Sigmoid colon (tissue), 7 donors: ENCODE results near the gene CCDC92. TPM values are rescaled to one million over a fixed set of nuclear protein-coding genes. Genes with fewer than 3 reads are reported as not detected.

Experiments used
- DNase-seq: peaks from one replicate; pipeline ENCODE4 v3.0.0-alpha.2; 2019
- H3K27ac ChIP-seq, 4 donors: fragments of 200-600 bp; sonication (generic); one replicate each; pipeline ENCODE4 v1.5.1; 2016 to 2019; ENCODE audit warnings: mild to moderate bottlenecking in 1 of 4
- H3K27me3 ChIP-seq, 3 donors: fragments of 200-600 bp; sonication (generic); one replicate each; pipeline ENCODE4 v1.5.1; 2019; ENCODE audit warnings: mild to moderate bottlenecking in 1 of 3
- H3K36me3 ChIP-seq, 4 donors: fragments of 200-600 bp; sonication (generic); one replicate each; pipeline ENCODE4 v1.5.1; 2016 to 2019
- H3K4me1 ChIP-seq, 4 donors: fragments of 200-600 bp; sonication (generic); one replicate each; pipeline ENCODE4 v1.5.1; 2017 to 2019
- H3K4me3 ChIP-seq, 4 donors: fragments of 200-600 bp; sonication (generic); one replicate each; pipeline ENCODE4 v1.5.1; 2017 to 2019; ENCODE audit warnings: mild to moderate bottlenecking in 2 of 4, moderate library complexity in 1 of 4
- H3K9me3 ChIP-seq, 4 donors: fragments of 200-600 bp in 3 of 4; sonication (generic) in 3 of 4; one replicate each; pipeline versions ENCODE4 v1.5.1 to v1.6.1; 2013 to 2019
- CTCF ChIP-seq, 4 experiments: fragments of 450-650 bp in 3 of 4; fragments of 200-600 bp in 1 of 4; IDR thresholded peaks; one replicate each; pipeline ENCODE4 v1.5.1; 2016 to 2019; ENCODE audit warnings: antibody characterized with exemption in 4 of 4, mild to moderate bottlenecking in 3 of 4, moderate library complexity in 2 of 4
- EP300 ChIP-seq, 4 donors: sonication (generic); formaldehyde crosslinking; IDR thresholded peaks; one replicate each; pipeline ENCODE4 v1.6.1; 2017; ENCODE audit warnings: antibody characterized with exemption in 4 of 4
- POLR2A ChIP-seq, 2 donors: fragments of 450-650 bp; IDR thresholded peaks; one replicate each; pipeline ENCODE4 v1.6.1; 2016; ENCODE audit warnings: antibody characterized with exemption in 2 of 2, mild to moderate bottlenecking in 2 of 2, moderate library complexity in 2 of 2
- POLR2AphosphoS5 ChIP-seq, 4 donors: sonication (generic); formaldehyde crosslinking; IDR thresholded peaks; one replicate each; pipeline ENCODE4 v1.6.1; 2017; ENCODE audit warnings: antibody characterized with exemption in 4 of 4
- WGBS, 2 donors: extraction: QIAGEN DNeasy Blood & Tissue Kit; methylation state at CpG; one replicate each; pipeline ENCODE4 v1.1.7; 2013; 5-methylcytosine and 5-hydroxymethylcytosine counted together
- intact Hi-C: fragments of 100-400 bp; cut with DNase I; formaldehyde crosslinking; loops from one replicate; pipeline ENCODE4 v1.15.1; 2023
- polyA plus RNA-seq, 3 donors: library from polyadenylated mRNA; stranded (reverse); fragments of 200-250 nt; gene quantifications; one replicate each; pipeline ENCODE4 v1.2.3, GENCODE V29; 2013
- total RNA-seq, 4 donors: library from RNA; depleted of rRNA; stranded (reverse); fragments of >200 nt; gene quantifications; one replicate each; pipeline ENCODE4 v1.1.0, GENCODE V29; 2016
- donor health status: healthy with polysubstance abuse.
- donor health status: Bipolar disorder and iron deficiency.
- donor health status: healthy.

The CCDC92 gene
- total and polyA plus RNA-seq, 7 donors: 18.5 to 54.0 (median 24.0) TPM

GRCh38 chr12:124019115-124019514, 46.5 kb upstream of the CCDC92 start:
- Histone ChIP-seq H3K4me3 (no peak overlapping the region), H3K27me3 (no peaks in the 10 kb centered on the region), H3K9me3 (no peaks in the 10 kb centered on the region), H3K27ac (no peak overlapping the region), H3K4me1 (peaks cover 0 to 4% (median 1%) of the 10 kb centered on the region in 4 donors), H3K36me3 (peaks cover 0 to under 1% (median 0%) of the 10 kb centered on the region in 4 donors)
- DNase-seq: no peak
- intact Hi-C loops: no loop called here
- TF ChIP-seq CTCF (IDR thresholded peaks at IDR 0.05) (no peak), POLR2A (IDR thresholded peaks at IDR 0.05) (no peak), POLR2AphosphoS5 (IDR thresholded peaks at IDR 0.05) (no peak), EP300 (IDR thresholded peaks at IDR 0.05) (no peak)

DNA sequence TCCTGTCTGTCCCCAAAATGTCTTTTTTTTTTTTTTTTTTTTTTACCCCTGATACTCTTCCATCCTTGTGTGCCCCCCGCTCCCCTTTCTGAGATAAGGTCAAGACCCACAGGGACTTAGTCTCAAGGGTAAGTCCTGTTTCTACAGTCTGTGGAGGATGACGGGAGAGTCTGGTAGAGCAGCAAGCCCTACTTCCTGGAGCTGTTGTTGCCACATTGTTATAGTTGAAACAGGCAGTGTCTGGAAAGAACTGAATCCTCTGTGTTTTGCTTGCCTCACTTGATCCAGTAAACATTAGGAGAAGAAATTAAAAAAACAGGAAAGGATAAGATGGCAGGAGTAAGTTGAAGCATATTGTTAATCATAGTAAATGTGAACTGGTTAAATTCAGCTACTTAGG, 45.9 kb upstream of the CCDC92 start:
- Histone ChIP-seq H3K27me3 (no peaks in the 10 kb centered on the region), H3K9me3 (no peaks in the 10 kb centered on the region), H3K36me3 (peaks cover 0 to 6% (median 2%) of the 10 kb centered on the region in 4 donors), H3K27ac (peak overlapping the region in 1 of 4 donors; percentile 39), H3K4me3 (no peak overlapping the region), H3K4me1 (peaks cover 0 to 4% (median 1%) of the 10 kb centered on the region in 4 donors)
- no peak for TF ChIP-seq POLR2AphosphoS5 (IDR thresholded peaks at IDR 0.05)
- no peak for TF ChIP-seq CTCF (IDR thresholded peaks at IDR 0.05)
- no peak for TF ChIP-seq POLR2A (IDR thresholded peaks at IDR 0.05)
- WGBS, 2 donors: 63 to 84% methylated on average over 2 of the region's 2 CpGs
- no peak for DNase-seq
- intact Hi-C loops: no loop called here

DNA sequence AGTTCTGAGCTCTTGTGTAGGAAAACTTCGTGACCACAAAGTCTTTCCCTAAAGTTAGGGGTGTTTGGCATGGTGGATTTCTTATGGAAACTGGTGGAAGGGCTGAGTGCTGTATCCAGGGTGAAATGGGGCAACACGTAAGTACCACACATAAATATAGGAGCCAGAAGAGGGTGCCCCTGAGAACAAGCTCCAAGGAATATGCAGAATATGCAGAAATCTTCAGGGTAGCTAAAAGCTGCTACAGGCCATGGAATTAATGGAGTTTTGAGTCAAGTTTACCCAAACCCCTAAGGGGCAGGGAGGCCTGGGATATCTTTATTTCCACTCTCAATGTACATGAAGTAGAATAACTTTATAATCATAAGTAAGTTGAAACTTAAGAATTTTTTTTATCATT, 44.4 kb upstream of the CCDC92 start:
- Histone ChIP-seq H3K36me3 (peaks cover 10 to 21% (median 12%) of the 10 kb centered on the region in 4 donors), H3K27ac (no peak overlapping the region), H3K4me3 (no peak overlapping the region), H3K9me3 (no peaks in the 10 kb centered on the region), H3K4me1 (peaks cover 0 to 4% (median 1%) of the 10 kb centered on the region in 4 donors), H3K27me3 (no peaks in the 10 kb centered on the region)
- WGBS, 2 donors: 91 to 96% methylated on average over 2 of the region's 2 CpGs
- TF ChIP-seq POLR2AphosphoS5 (IDR thresholded peaks at IDR 0.05): no peak
- no peak for TF ChIP-seq POLR2A (IDR thresholded peaks at IDR 0.05)
- no peak for TF ChIP-seq CTCF (IDR thresholded peaks at IDR 0.05)
- TF ChIP-seq EP300 (IDR thresholded peaks at IDR 0.05): no peak
- intact Hi-C loops: no loop called here
- no peak for DNase-seq

GRCh38 chr12:124015494-124016461, 43.1 kb upstream of the CCDC92 start:
- TF ChIP-seq POLR2A (IDR thresholded peaks at IDR 0.05) (no peak), EP300 (IDR thresholded peaks at IDR 0.05) (no peak), CTCF (IDR thresholded peaks at IDR 0.05) (no peak)
- Histone ChIP-seq H3K4me3 (no peak overlapping the region), H3K27ac (no peak overlapping the region), H3K4me1 (peaks cover 0 to 4% (median under 1%) of the 10 kb centered on the region in 4 donors), H3K9me3 (no peaks in the 10 kb centered on the region), H3K36me3 (peaks cover 13 to 34% (median 21%) of the 10 kb centered on the region in 4 donors), H3K27me3 (no peaks in the 10 kb centered on the region)
- intact Hi-C loops: no loop called here
- WGBS, 2 donors: 87% methylated on average over 13 of the region's 13 CpGs
- DNase-seq: no peak
